ENCODE results near the gene MAP3K21.
A peak's percentile ranks its signal among the peaks of the same experiment; 100 is the strongest.

Gene MAP3K21

GRCh38 chr1:233327651-233328141, at the start of gene MAP3K21:
Gene MAP3K21 (plus strand): TSS chr1:233327724. CDS start chr1:233328029, 305 bp downstream.
- intact Hi-C loops (cut with DNase I), result no loop called here
- DNase-seq, result peak in 3 of 10 donors; percentile 74 to 86 (median 81)

GRCh38 chr1:233278631-233279030, 48.9 kb upstream of the MAP3K21 start:
- no peak for DNase-seq
- intact Hi-C loops (cut with DNase I), result no loop called here

GRCh38 chr1:233279971-233280370, 47.6 kb upstream of the MAP3K21 start:
- no peak for DNase-seq
- intact Hi-C loops (cut with DNase I), result no loop called here

- intact Hi-C loops (cut with DNase I), result no loop called here
- no peak for DNase-seq
Measured at GRCh38 chr1:233281711-233282581, 45.6 kb upstream of the MAP3K21 start.

DNA sequence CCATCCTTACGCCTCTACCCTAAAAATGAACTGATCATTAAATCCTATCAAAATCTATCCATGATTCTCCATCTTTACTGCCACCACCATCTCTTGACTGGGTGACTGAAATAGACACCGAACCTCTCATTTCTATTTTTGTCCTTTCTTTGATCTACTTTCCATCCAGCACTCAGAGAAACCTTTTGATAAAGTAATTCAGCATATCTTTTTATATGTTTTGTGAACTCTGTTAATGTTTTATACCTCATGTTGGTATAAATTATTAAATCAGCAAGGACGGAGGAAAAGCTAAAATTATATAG, 45.0 kb upstream of the MAP3K21 start:
- DNase-seq, result no peak
- intact Hi-C loops (cut with DNase I), result no loop called here

- intact Hi-C loops (cut with DNase I), result no loop called here
- no peak for DNase-seq
Measured at GRCh38 chr1:233289676-233290075, 37.8 kb upstream of the MAP3K21 start.

GRCh38 chr1:233290396-233291034, 37.0 kb upstream of the MAP3K21 start:
- no peak for DNase-seq
- intact Hi-C loops (cut with DNase I), result no loop called here

- intact Hi-C loops (cut with DNase I), result no loop called here
- DNase-seq, result no peak
Measured at GRCh38 chr1:233293556-233294446, 33.7 kb upstream of the MAP3K21 start.

GRCh38 chr1:233294913-233295236, 32.6 kb upstream of the MAP3K21 start:
- intact Hi-C loops (cut with DNase I), result no loop called here
- peak in 2 of 10 donors; percentile 19 to 32 for DNase-seq

GRCh38 chr1:233295237-233295974, 32.1 kb upstream of the MAP3K21 start, which contains the start of gene PCNX2:
Gene PCNX2 (minus strand): TSS chr1:233295725. CDS start chr1:233295478, 247 bp downstream.
- intact Hi-C loops (cut with DNase I), result no loop called here
- peak; percentile 45 to 96 (median 76) for DNase-seq

DNA sequence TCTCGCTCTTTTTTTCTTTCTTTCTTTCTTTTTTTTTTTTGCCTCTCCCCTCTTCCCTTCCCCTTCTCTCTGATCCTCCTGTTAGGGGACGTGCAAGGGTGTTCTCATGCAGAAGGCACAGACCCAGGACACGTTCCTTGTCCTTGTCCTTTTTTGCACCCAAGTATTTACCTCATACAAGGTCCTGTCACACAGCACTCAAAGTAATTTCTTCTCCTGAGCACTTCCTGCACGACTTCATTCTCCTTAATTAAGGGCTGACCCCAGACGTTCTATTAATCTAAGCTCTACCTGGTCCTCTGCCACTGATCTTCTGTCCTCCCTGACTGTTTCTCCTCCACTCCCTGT, 31.6 kb upstream of the MAP3K21 start:
- intact Hi-C loops (cut with DNase I), result no loop called here

DNA sequence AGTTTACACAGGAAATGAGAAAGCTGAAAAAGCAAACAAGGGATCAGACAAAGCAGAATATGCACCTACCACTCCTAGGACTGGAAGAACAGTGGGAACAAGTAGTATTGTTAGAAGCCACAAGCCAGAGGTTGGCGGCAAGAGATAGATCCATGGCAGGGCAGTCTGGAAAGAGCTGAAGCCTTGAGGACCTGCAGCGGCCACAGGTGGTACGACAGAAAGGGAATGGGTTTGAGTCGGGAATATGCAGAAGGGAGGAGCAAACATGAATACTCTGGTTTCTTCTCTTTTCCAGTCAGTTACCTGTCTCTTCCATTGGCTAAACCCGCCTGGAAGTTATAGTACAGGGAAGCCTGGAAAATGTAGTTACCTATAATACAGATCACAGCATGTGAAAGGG, 28.1 kb upstream of the MAP3K21 start:
- intact Hi-C loops (cut with DNase I), result no loop called here

More for the DNA sequence above, 31.6 kb upstream of the MAP3K21 start:
- no peak for DNase-seq

GRCh38 chr1:233300326-233300725, 27.2 kb upstream of the MAP3K21 start:
- intact Hi-C loops (cut with DNase I), result no loop called here

More for the DNA sequence above, 28.1 kb upstream of the MAP3K21 start:
- DNase-seq, result no peak

GRCh38 chr1:233304489-233305102, 22.9 kb upstream of the MAP3K21 start:
- intact Hi-C loops (cut with DNase I), result no loop called here

More at GRCh38 chr1:233300326-233300725, 27.2 kb upstream of the MAP3K21 start:
- DNase-seq, result no peak

GRCh38 chr1:233313434-233314155, 13.9 kb upstream of the MAP3K21 start:
- intact Hi-C loops (cut with DNase I), result no loop called here
- DNase-seq, result no peak

More at GRCh38 chr1:233304489-233305102, 22.9 kb upstream of the MAP3K21 start:
- no peak for DNase-seq

DNA sequence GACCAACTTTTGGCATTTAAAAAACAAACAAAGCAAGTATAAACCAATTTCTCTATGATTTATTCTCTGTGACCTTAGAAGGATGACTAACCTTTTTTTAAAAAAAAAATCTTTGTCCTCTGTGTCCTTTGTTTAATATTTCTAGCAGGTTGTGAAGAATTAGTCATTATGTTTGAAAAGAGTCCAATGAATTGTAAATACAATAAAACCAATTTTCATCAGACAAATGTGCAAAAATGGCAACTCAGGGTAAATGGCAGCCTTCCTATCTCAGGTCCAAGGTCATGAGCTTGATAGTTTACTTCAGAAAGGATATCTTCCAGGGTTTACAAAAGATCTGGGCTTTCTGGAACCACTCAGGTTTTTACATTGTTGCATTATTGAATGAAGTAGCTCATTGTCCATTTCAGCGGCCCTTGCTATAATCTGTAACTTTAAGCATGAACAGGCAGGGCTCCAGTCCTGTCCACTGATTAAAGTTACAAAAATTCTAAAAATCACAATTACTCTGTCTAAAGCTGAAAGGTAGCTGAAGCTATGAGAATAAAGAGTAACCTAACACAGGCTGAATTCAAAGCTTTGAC, 11.7 kb upstream of the MAP3K21 start:
- DNase-seq, result no peak
- intact Hi-C loops (cut with DNase I), result no loop called here

- DNase-seq, result no peak
- intact Hi-C loops (cut with DNase I), result no loop called here
Measured at GRCh38 chr1:233316473-233316872, 11.1 kb upstream of the MAP3K21 start.

GRCh38 chr1:233319272-233319671, 8.3 kb upstream of the MAP3K21 start:
- no peak for DNase-seq
- intact Hi-C loops (cut with DNase I), result no loop called here

DNA sequence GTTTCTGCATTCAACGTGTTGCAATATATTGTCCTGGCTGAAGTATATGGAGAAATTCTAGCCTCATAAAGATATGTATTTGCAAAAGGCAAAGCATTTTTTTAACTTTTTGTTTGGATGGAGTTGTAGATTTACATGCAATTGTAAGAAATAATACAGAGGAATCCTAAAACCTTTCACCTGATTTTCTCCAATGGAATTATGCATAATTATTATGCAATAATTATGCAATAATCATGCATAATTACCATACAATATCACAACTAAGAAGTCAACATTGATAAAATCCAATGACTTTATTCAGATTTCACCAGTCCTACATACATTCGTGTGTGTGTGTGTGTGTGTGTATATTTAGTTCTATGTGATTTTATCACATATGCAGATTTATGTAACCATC, 7.5 kb upstream of the MAP3K21 start:
- intact Hi-C loops (cut with DNase I), result no loop called here
- no peak for DNase-seq
